OCI-LY3 (cell line): ENCODE measurements around the gene CHD6.

Experiments used
- CTCF ChIP-seq: fragments of 200-600, 300-600 bp; sonication (generic); IDR thresholded peaks from 2 replicates; pipeline ENCODE4 v1.5.1; 2014; ENCODE audit warnings: antibody characterized with exemption, low read length, low read depth
- EZH2phosphoT487 ChIP-seq: fragments of 200-600 bp; shearing (Covaris generic); IDR thresholded peaks from 2 replicates; pipeline ENCODE4 v1.6.1; 2018; ENCODE audit warnings: antibody characterized with exemption, mixed run types, low read depth

- no peak for TF ChIP-seq CTCF
- no peak for TF ChIP-seq EZH2phosphoT487
Measured at GRCh38 chr20:41355192-41355591, 263.0 kb downstream of the CHD6 start.
